Keratinocyte (primary cell): ENCODE results near the gene PTPRR. TPM values are rescaled to one million over a fixed set of nuclear protein-coding genes. Genes with fewer than 3 reads are reported as not detected.

Experiments
- DNase-seq: peaks from one replicate; pipeline ENCODE4 v3.0.0-alpha.2; 2011; ENCODE audit warnings: low read depth, missing footprints, low spot score
- FAIRE-seq: peaks from 2 replicates; lab custom pipeline; 2011; peaks lifted over from hg19 to GRCh38; lab: Jason Lieb, UNC
- H2AFZ ChIP-seq: 2 replicates; pipeline ENCODE4 v1.6.0; 2012; ENCODE audit warnings: low read length, control low read depth, inconsistent platforms; ENCODE audit not compliant: control insufficient read depth
- H3K27ac ChIP-seq: 2 replicates; pipeline ENCODE4 v1.5.1; 2011; ENCODE audit warnings: low read length; ENCODE audit not compliant: control insufficient read depth, insufficient read depth
- H3K27me3 ChIP-seq: 3 replicates; pipeline ENCODE4 v1.6.0; 2011; ENCODE audit warnings: low read length; ENCODE audit not compliant: control insufficient read depth, insufficient read depth; ENCODE audit errors: extremely low read depth
- H3K36me3 ChIP-seq, 2 experiments: 2 replicates in 1 of 2; 3 replicates in 1 of 2; pipeline ENCODE4 v1.5.1; 2011; ENCODE audit warnings: low read length in 2 of 2, mild to moderate bottlenecking in 1 of 2; ENCODE audit not compliant: control insufficient read depth in 2 of 2, insufficient read depth in 2 of 2; ENCODE audit errors: extremely low read depth in 1 of 2
- H3K4me1 ChIP-seq: 3 replicates; pipeline ENCODE4 v1.5.1; 2011; ENCODE audit warnings: low read length; ENCODE audit not compliant: control insufficient read depth, insufficient read depth; ENCODE audit errors: extremely low read depth
- H3K4me2 ChIP-seq: 3 replicates; pipeline ENCODE4 v1.6.0; 2011; ENCODE audit warnings: low read depth, low read length; ENCODE audit not compliant: control insufficient read depth, insufficient read depth; ENCODE audit errors: extremely low read depth
- H3K4me3 ChIP-seq, 3 experiments: fragments of 200-600 bp in 1 of 3; sonication (generic) in 1 of 3; 2 replicates in 2 of 3; 3 replicates in 1 of 3; pipeline ENCODE4 v1.5.1; 2011 to 2016; ENCODE audit warnings: low read length in 3 of 3, mild to moderate bottlenecking in 3 of 3, control low read depth in 2 of 3, inconsistent platforms in 1 of 3, low read depth in 1 of 3, mixed read lengths in 1 of 3, mixed run types in 1 of 3, moderate library complexity in 1 of 3; ENCODE audit not compliant: control insufficient read depth in 2 of 3, insufficient read depth in 2 of 3; ENCODE audit errors: extremely low read depth in 1 of 3
- H3K79me2 ChIP-seq: 2 replicates; pipeline ENCODE4 v1.6.0; 2012; ENCODE audit warnings: low read length; ENCODE audit not compliant: control insufficient read depth, insufficient read depth
- H3K9ac ChIP-seq: 3 replicates; pipeline ENCODE4 v1.6.0; 2011; ENCODE audit warnings: low read length; ENCODE audit not compliant: control insufficient read depth, insufficient read depth; ENCODE audit errors: extremely low read depth
- H3K9me1 ChIP-seq: 3 replicates; pipeline ENCODE4 v1.6.0; 2011; ENCODE audit warnings: low read length; ENCODE audit not compliant: control insufficient read depth, insufficient read depth; ENCODE audit errors: extremely low read depth
- H3K9me3 ChIP-seq: 2 replicates; pipeline ENCODE4 v1.5.1; 2012; ENCODE audit warnings: low read depth, low read length; ENCODE audit not compliant: control insufficient read depth
- H4K20me1 ChIP-seq: 3 replicates; pipeline ENCODE4 v1.6.0; 2011; ENCODE audit warnings: low read length; ENCODE audit not compliant: control insufficient read depth, insufficient read depth; ENCODE audit errors: extremely low read depth
- EZH2 ChIP-seq: IDR thresholded peaks from one replicate; pipeline ENCODE4 v1.6.1; 2012; ENCODE audit warnings: inconsistent platforms, mild to moderate bottlenecking, low read length, moderate library complexity
- dilution Hi-C: fragments of 300-500 bp; cut with MboI; formaldehyde crosslinking; loops from one replicate; pipeline ENCODE4 v1.7.0; 2020; ENCODE audit warnings: low sequenced_read_pairs; ENCODE audit not compliant: extremely low pct_ligation_motif_present
- polyA plus RNA-seq, 5 experiments: library from polyadenylated mRNA; depleted of rRNA in 3 of 5; stranded (reverse) in 3 of 5; stranded (forward) in 1 of 5; unstranded in 1 of 5; fragments of >200 nt; gene quantifications; 1 replicate in 1 of 5; 2 replicates in 3 of 5; 3 replicates in 1 of 5; pipeline versions ENCODE4 v1.2.1 to v1.2.3, GENCODE V29; 2011 to 2012; ENCODE audit warnings: missing spikeins in 2 of 5, low read depth in 1 of 5, low replicate concordance in 1 of 5
- TF ChIP-seq, protein P1 (sequence below), 3 experiments: IDR thresholded peaks in 1 of 3; conservative IDR thresholded peaks in 1 of 3; optimal IDR thresholded peaks in 1 of 3; 2 replicates in 2 of 3; 3 replicates in 1 of 3; pipeline versions ENCODE3 to v1.5.1; 2011; ENCODE audit warnings: low read length in 3 of 3, mild to moderate bottlenecking in 3 of 3, moderate library complexity in 2 of 3, control low read depth in 1 of 3, inconsistent platforms in 1 of 3; ENCODE audit not compliant: insufficient read depth in 2 of 3; ENCODE audit errors: extremely low read depth in 1 of 3

Gene PTPRR
- polyA plus RNA-seq, 1 donor (not counting 4 experiments of a cell fraction or from before 2014, with no cell fraction given) = 3.1 TPM

DNA sequence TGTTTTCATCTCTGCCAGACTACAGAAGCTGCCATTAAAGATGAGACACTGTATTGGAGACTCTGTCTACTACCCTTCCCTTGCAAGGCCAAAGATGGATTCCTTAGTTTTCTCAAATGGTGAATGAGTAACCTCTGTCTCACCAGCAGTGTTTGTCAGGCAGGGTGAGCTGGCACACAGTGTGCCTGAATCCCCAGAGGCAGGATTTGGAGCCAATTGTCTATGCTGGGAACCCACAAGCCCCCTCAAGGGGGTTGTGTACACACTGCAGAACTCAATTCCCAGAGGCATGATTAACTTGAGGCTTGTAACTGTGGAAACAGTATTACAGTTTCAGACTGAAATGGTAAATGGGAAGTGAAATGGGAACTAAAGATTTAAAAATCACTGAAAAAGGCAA, 146.5 kb downstream of the PTPRR start:
- DNase-seq (no peak), FAIRE-seq (peak; percentile 76)
- TF ChIP-seq EZH2 = no peak
- TF ChIP-seq, protein P1, sequence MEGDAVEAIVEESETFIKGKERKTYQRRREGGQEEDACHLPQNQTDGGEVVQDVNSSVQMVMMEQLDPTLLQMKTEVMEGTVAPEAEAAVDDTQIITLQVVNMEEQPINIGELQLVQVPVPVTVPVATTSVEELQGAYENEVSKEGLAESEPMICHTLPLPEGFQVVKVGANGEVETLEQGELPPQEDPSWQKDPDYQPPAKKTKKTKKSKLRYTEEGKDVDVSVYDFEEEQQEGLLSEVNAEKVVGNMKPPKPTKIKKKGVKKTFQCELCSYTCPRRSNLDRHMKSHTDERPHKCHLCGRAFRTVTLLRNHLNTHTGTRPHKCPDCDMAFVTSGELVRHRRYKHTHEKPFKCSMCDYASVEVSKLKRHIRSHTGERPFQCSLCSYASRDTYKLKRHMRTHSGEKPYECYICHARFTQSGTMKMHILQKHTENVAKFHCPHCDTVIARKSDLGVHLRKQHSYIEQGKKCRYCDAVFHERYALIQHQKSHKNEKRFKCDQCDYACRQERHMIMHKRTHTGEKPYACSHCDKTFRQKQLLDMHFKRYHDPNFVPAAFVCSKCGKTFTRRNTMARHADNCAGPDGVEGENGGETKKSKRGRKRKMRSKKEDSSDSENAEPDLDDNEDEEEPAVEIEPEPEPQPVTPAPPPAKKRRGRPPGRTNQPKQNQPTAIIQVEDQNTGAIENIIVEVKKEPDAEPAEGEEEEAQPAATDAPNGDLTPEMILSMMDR (optimal IDR thresholded peaks at IDR 0.05 in 1 of 3, IDR thresholded peaks at IDR 0.05 in 1 of 3, conservative IDR thresholded peaks at IDR 0.05 in 1 of 3; ENCODE audit: extremely low read depth in 1 of 3, insufficient read depth in 2 of 3, low read length in 3 of 3) = no peak
- H3K9me3 ChIP-seq = no peaks in the 10 kb centered on the region
- dilution Hi-C loops = no loop called here
- no peaks in the 10 kb centered on the region for H3K36me3 ChIP-seq
- no peaks in the 10 kb centered on the region for H4K20me1 ChIP-seq
- H2AFZ ChIP-seq = peak overlapping the region; percentile 86
- peaks cover 10% of the 10 kb centered on the region for H3K4me1 ChIP-seq
- H3K4me3 ChIP-seq = no peak overlapping the region
- peak overlapping the region; percentile 45 for H3K4me2 ChIP-seq
- no peak overlapping the region for H3K27ac ChIP-seq
- H3K27me3 ChIP-seq = no peaks in the 10 kb centered on the region
- H3K79me2 ChIP-seq = no peaks in the 10 kb centered on the region
- H3K9ac ChIP-seq = no peak overlapping the region
- no peaks in the 10 kb centered on the region for H3K9me1 ChIP-seq

DNA sequence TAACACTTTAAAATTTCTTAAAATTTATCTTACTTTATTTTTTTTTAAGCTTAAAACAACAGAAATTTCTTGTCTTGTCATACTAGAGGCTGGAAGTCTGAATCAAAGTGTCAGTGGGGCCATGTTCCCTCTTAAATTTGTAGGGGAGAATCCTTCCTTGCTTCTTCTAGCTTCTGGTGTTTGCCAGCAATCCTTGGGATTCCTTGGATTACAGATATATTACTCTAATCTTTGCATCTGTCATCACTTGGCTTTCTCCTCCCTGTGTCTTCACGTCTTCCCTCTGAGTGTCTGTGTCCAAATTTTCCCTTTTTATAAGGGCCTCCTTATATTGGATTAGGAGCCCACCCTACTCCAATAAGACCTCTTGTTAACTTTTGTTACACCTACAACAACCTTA, 147.7 kb downstream of the PTPRR start:
- Histone ChIP-seq H3K9ac (no peak overlapping the region), H3K4me3 (no peak overlapping the region), H2AFZ (no peak overlapping the region), H3K27ac (no peak overlapping the region), H3K9me3 (no peaks in the 10 kb centered on the region), H3K4me2 (no peak overlapping the region), H3K79me2 (no peaks in the 10 kb centered on the region), H3K4me1 (peaks cover 10% of the 10 kb centered on the region), H3K27me3 (no peaks in the 10 kb centered on the region), H3K9me1 (no peaks in the 10 kb centered on the region), H3K36me3 (no peaks in the 10 kb centered on the region), H4K20me1 (no peaks in the 10 kb centered on the region)
- TF ChIP-seq, protein P1 (optimal IDR thresholded peaks at IDR 0.05 in 1 of 3, IDR thresholded peaks at IDR 0.05 in 1 of 3, conservative IDR thresholded peaks at IDR 0.05 in 1 of 3; ENCODE audit: extremely low read depth in 1 of 3, insufficient read depth in 2 of 3, low read length in 3 of 3) = no peak
- no peak for TF ChIP-seq EZH2
- FAIRE-seq (no peak), DNase-seq (no peak)
- dilution Hi-C loops = no loop called here
